Skin epidermis (tissue), 12 donors: ENCODE results near the gene LGALS7B.
A peak's percentile ranks its signal among the peaks of the same experiment; 100 is the strongest.
"Not testable (repeated sequence)": the region's sequence is repeated elsewhere in the genome, so short reads cannot be mapped to it uniquely, and the experiment has no call there.

Experiments
- H3K27ac ChIP-seq, 21 experiments: fragments of 200-600 bp; sonication (generic) in 11 of 21; one replicate each; pipeline ENCODE4 v1.5.0; 2020; ENCODE audit warnings: mild to moderate bottlenecking in 3 of 21, inconsistent platforms in 2 of 21, moderate library complexity in 2 of 21
- H3K4me3 ChIP-seq, 7 experiments: fragments of 200-600 bp; sonication (generic) in 2 of 7; one replicate each; pipeline ENCODE4 v1.5.0; 2020; ENCODE audit warnings: inconsistent platforms in 2 of 7, mild to moderate bottlenecking in 2 of 7, moderate library complexity in 1 of 7

LGALS7B gene

DNA sequence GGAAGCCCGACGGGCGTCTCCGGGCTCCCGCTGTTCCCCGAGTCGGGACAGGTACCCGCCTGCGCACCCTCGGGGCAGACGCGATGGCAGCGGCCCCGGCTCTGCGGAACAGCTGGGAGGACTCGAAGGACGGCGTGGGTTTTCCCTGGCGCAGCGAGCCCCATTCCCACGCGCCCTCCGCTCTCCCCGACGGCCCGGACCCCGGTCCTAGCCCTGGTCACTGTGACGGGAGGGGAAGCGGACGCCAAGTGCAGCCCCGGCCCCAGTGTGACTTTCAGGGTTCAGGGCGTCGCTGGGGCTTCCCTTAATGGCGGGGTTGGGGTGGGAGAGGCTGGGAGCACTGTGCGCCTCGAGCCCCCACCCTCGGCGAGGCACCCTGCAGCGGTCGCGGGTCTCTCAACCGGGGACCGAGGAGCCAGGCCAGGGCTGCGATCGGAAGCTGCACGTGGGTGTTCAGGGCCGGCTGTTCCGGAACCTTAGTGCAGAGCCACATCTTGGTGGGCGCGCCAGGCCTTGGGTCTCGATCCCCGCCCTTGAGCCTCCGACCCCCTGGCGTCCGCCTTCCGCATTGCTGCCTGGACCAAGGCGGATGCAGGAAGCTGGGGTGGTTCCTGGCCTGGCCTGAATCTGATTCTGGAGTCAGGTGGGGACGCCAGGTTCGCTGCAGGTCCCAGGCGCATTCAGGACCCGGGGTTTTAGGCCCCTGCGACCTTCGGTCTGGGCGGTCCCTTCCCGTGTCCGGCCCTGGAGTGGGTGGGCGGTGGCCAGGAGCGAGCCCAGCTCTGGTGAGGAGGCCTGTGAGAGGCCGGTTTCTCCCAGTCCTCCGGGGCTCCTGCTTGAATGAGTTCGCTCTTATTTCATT is 3.5 kb downstream of the LGALS7B start:
- Histone ChIP-seq H3K4me3 (peak overlapping the region; percentile 17 to 34 (median 26)), H3K27ac (peak overlapping the region; percentile 13 to 90 (median 82))

DNA sequence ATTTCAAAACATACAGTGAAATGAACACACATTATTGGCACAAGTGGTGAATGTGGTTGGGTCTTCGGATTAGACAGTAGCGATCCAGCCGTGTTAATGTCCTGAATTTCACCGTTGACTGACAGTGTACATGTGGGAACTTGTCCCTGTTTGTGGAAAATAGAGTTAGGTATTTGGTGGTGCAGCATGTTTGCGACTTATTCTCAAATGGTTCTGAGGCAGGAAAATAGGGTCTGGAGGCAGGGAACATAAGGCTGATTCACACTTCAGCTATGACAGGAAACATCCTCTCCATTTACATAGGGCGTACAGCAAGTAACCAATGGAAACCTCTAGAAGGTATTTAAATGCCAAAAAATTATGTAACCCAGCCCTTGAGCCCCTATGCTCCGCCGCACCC is 4.2 kb downstream of the LGALS7B start:
- H3K27ac ChIP-seq: peak overlapping the region in 16 of 21 experiments; percentile 56 to 90 (median 84)
- no peak overlapping the region for H3K4me3 ChIP-seq

DNA sequence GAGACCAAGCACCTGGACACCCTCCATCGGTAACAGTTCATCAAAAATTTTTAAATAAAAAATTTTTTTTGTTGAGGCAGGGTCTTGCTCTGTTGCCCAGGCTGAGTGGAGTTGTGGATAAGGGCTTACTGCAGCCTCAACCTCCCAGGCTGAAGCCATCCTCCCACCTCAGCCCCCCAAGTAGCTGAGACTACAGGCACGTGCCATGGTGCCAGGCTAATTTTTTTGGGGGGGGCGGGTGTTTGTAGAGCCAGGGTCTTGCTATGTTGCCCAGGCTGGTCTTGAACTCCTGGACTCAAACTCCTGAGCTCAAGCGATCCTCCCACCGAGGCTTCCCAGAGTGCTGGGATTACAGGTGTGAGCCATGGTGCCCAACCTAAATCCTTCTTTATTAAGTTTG is 4.7 kb downstream of the LGALS7B start:
- H3K27ac ChIP-seq: peak overlapping the region in 8 of 21 experiments; percentile 3 to 90 (median 64)

DNA sequence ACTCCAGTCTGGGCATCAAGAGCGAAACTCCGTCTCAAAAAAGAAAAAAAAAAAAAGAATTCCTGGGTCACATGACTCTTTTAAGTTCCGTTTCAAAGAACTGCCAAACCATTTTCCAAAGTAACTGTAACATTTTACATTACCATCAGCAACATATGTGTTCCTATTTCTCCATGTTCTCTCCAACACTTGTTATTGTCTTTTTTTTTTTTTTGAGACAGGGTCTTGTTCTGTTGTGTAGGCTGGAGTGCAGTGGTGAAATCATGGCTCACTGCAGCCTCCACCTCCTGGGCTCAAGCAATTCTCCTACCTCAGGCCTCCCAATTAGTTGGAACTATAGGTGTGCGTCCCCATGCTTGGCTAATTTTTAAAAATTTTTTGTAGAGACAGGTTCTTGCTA is 6.5 kb downstream of the LGALS7B start:
- Histone ChIP-seq H3K27ac (no peak overlapping the region), H3K4me3 (no peak overlapping the region)

More for the DNA sequence above, 4.7 kb downstream of the LGALS7B start:
- H3K4me3 ChIP-seq: no peak overlapping the region

DNA sequence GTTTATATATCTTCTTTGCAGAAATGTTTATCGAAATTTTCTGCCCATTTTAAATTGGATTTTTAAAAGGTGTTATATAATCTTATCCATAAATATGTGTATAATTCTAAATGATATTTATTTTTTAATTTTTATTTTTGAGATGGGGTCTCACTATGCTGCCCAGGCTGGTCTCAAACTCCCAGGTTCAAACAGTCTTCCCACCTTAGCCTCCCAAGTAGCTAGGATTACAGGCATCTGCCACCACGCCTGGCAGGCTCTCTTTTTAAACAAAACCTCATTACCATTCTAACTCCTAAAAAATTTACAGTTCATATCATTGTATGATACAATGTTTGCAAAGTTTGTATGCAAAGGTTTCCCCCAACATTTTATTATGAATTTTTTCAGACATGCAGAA is 7.2 kb downstream of the LGALS7B start:
- H3K4me3 ChIP-seq: no peak overlapping the region
- H3K27ac ChIP-seq: no peak overlapping the region

DNA sequence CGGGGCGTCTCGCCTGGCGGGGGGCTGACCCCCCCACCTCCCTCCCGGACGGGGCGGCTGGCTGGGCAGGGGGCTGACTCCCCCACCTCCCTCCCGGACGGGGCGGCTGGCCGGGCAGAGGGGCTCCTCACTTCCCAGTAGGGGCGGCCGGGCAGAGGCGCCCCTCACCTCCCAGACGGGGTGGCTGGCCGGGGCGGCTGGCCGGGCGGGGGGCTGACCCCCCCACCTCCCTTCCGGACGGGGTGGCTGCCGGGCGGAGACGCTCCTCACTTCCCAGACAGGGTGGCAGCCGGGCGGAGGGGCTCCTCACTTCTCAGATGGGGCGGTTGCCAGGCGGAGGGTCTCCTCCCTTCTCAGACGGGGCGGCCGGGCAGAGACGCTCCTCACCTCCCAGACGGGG is 8.8 kb downstream of the LGALS7B start:
- peak overlapping the region in 4 of 21 experiments; percentile 44 to 57 (median 54) for H3K27ac ChIP-seq

DNA sequence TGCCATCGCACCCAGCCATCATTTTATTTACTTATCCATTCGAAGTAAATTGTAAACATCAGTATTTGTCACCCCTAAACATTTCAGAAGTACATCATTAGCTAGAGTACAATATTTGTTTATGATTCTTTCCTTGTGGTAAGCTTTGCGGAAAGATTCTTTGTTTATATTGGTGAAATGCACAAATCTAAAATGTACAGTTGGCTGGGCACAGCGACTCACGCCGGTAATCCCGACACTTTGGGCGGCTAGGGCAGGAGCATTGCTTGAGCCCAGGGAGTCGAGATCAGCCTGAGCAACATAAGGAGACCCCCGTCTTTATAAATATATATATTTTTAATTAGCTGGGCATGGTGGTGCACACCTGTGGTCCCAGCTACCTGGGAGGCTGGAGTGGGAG is 10.1 kb downstream of the LGALS7B start:
- Histone ChIP-seq H3K27ac (peak overlapping the region in 5 of 21 experiments; percentile 9 to 66 (median 48)), H3K4me3 (no peak overlapping the region)

More for the DNA sequence above, 8.8 kb downstream of the LGALS7B start:
- H3K4me3 ChIP-seq: peak overlapping the region in 2 of 7 experiments; percentile 17 to 26

DNA sequence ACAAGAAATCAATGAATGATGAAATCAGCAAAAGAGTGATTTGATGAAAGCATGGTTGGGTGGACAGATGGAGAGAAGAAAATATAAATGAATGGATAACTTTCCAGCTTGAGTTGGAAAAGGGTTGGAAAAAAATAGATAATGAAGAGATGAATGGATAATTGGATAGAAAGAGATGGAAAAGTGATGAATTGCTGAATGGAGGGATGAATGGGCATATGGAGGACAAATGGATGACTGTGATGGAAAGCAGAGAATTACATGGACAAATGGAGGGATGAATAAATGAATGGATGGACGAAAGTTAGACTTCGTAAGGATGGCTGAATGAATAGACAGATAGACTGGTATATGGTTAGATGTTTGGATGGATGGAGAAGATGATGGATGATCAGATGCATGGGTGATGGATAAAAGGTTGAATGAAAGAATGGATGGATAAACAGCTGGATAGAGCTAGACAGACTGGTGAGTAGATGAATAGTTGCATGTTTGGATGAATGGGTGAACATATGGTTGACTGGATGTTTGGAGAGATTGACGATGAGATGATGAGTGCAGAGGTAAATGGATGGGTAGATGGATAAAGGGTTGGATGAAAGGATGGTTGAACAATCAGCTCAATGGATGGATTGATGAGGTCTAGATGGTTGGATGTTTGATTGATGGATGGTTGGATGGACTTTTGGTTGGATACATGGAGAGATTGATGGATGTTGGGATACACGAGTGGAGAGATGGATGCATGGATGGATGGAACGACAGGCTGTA is 11.8 kb downstream of the LGALS7B start:
- Histone ChIP-seq H3K4me3 (no peak overlapping the region), H3K27ac (no peak overlapping the region)

DNA sequence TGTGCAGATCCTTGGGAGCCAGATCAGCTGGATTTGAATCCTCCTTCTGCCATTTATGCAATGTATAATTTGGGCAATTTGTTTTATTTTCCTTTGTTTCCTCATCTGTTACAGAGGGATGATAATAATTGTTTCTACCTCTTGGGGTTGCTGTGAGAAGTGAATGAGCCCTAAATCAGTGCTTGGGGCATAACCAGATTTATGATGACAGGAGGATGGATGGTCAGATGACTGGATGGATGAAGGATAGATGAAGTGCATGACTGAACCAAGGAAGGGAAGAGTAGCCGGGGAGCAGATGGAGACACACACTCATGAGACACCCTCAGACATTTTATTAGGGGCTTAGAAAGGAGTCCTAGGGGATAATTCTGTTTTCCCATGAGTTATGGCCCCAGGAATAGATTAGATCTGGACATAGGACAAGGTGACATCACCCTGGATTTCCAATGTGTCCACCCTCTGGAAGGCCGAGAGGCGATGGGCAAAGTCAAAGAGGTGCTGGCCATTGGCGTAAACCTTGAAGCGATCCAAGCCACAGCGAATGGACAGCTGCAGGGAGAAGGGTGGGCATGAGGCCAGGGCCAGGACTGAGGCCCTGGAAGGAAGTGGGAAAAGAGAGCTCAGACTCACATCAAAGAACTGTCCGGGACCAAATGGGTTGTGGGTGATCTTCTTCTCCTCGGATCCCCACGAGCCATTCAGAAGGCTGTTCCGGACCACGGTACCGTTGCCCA is 12.5 kb downstream of the LGALS7B start:
- Histone ChIP-seq H3K27ac (no peak overlapping the region), H3K4me3 (no peak overlapping the region)

DNA sequence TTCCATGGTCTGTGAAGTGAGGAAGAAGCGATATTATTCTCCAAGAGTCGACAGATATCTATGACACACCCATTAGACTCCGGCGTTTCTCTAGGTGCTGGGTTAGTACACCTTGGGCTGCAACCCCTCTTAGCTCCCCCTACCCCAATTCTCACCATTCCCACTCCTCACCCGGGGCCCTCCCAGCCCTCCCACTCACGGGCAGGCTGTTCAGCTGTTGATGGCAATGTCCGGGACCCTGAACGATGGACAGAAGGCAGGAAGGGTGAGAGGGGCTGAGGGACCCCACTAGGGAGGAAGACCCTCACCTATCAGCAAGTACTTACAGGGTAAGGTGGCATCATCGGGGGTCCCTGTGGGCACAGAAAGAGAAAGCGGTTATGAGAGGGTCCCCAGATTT is 14.5 kb downstream of the LGALS7B start:
- H3K27ac ChIP-seq: no peak overlapping the region
- H3K4me3 ChIP-seq: no peak overlapping the region

DNA sequence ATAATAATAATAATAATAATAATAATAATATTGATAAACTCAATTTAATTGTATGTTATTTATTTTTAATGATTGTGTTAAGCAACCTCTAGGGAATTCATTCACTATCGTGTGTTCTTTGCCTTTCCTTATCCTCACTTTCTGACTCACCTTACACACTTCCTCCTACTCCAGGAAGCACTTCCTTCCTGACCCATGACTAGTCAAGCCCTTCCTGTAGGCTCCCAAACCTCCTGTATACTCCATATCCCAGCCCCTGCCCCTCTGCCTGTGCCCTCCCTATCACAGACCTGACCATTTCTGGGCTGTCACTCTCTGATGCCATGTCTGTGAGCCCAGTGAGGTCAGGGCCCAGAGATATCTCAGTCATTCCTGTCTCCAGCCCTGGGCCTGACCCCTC is 16.2 kb downstream of the LGALS7B start:
- Histone ChIP-seq H3K4me3 (no peak overlapping the region), H3K27ac (peak overlapping the region in 1 of 21 experiments; percentile 5)

DNA sequence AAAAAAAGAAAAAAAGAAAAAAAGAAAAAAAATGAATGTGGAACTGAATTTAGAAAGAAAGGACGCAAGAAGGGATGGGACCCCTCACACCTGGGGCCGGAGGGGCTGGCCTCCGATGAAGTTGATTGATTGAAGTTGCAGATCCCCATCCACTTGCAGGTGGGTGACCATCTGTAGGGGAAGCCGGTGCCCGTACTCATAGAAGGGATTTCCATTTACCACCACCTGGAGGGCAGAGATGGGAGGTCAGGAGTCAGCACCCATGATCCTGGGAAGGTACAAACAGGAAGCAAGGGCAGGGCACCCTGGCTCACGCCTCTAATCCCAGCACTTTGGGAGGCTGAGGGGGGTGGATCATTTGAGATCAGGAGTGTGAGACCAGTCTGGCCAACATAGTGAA is 17.4 kb downstream of the LGALS7B start:
- H3K4me3 ChIP-seq: no peak overlapping the region
- no peak overlapping the region for H3K27ac ChIP-seq

DNA sequence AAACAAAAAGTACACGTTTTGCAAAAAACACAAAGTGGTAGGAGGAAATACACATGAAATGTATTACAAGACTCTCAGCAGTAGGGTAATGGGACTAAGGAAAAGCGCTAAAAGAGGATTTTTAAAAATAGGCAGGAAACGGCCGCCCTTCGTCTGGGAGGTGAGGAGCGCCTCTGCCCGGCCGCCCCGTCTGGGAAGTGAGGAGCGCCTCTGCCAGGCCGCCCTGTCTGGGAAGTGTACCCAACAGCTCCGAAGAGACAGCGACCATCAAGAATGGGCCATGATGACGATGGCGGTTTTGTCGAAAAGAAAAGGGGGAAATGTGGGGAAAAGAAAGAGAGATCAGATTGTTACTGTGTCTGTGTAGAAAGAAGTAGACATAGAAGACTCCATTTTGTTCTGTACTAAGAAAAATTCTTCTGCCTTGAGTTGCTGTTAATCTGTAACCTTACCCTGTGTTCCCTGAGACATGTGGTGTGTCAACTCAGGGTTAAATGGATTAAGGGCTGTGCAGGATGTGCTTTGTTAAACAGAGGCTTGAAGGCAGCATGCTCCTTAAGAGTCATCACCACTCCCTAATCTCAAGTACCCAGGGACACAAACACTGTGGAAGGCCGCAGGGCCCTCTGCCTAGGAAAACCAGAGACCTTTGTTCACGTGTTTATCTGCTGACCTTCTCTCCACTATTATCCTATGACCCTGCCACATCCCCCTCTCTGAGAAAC is 18.5 kb downstream of the LGALS7B start:
- H3K27ac ChIP-seq, H3K4me3 ChIP-seq: not testable (repeated sequence)

DNA sequence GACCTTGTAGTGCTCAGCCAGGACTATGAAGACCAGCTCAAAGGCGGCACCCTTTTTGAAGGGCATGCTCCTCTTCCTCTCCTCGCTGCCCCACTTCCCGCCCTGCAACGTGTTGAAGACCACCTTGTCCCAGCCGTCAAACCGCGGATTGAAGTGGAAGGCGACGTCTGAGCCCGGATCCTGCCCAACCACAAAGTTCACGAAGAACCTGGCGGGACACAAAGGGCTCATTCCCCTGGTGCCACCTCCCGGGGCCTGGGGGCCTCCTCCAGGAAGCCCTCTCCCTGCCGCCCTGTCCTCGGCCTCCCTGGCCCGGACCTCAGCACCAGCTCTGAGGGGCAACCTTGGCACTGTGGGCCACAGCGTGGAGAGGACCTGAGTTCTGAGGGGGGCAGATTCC is 19.7 kb downstream of the LGALS7B start:
- no peak overlapping the region for H3K4me3 ChIP-seq
- no peak overlapping the region for H3K27ac ChIP-seq

DNA sequence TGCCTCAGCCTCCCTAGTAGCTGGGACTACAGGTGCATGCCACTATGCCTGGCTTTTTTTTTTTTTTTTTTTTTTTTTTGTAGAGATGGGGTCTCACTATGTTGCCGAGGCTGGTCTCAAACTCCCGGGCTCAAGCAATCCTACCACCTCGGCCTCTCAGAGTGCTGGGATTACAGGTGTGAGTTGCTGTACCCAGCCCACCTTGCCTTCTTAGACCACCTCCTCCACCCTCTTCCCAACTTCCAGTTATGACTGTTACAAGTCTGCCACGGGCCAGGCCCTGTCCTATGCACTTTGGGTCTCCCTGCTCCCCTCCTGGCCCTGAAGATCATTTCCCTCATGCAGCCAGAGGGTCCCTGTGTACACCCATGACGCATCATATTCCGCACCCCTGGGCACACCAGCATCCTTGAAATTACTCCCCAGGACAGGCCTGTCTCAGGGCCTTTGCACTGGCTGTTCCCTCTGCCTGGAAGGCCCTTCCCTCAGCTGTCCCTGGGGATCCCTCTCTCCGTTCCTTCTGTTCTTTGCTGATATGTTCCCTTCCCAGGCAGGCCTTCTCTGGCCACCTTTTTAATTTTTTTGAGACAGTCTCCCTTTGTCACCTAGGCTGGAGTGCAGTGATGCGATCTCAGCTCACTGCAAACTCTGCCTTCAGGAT is 20.7 kb downstream of the LGALS7B start:
- H3K27ac ChIP-seq: no peak overlapping the region
- no peak overlapping the region for H3K4me3 ChIP-seq

DNA sequence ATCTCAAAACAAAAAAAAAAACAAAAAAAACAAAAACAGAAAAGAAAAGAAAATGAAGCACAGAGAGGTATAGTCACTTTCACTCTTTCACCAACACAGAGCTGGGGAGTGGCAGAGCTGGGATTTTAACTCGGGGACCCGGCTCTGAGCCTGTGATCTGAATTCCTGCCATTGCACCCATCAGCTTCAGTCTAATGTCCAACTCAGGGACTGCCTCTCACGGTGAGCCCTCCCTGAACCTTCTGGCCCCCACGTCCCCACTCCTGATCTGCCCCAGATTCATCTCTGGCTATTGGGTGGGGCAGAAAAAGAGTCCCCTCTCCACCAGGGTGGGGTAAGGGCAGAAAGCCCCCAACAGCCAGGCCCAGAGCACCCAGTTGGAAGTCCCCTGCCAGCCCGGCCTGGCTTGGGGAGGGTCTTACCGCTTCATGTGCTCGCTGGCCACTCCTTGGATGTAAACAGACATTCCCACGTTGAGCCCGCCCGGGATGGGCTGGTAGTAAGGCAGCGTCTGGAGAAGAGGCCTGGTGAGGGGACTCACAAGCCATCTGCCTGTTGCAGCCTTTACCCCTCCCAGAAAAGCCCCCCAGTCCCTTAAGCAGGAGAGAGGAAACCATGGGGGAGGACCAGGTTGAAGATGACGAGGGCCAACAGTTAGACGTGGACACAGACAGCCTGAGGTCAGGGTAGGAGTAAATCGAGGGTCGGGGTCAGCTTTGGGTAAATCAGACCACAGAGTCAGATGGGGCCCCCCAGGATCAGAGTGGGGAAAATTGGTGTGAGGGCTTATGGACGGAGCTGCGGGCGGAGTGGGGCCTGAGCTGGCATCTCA is 23.2 kb downstream of the LGALS7B start:
- H3K27ac ChIP-seq: no peak overlapping the region
- no peak overlapping the region for H3K4me3 ChIP-seq

DNA sequence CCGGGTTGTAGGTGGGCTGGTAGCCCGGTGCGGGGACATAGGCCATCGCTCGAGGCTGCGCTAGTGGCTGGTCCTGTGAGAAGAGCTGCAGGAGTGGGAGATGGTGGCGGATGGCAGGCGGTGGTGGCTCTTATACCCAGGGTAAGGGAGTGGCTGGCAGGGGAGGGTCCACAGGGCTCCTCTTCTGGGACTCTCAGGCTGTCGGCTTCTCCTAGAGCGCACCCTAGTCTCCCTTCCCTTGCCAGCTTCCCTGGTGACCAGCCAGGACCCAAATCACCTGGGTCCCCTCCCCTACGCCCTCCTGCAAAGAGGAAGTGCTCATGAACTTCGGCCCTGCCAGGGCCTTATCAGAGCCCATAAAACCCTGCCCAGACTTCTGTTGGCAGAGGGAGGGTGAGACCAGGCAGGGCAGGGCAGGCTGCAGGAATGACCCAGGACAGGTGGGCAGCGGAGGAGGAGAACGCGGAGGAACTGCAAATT is 23.9 kb downstream of the LGALS7B start, which contains the start of gene LGALS4:
Gene LGALS4 (minus strand): TSS at position 105 of the 480 bp plus-strand sequence. CDS start 59 bp downstream, at position 46.
- no peak within 1 kb of the TSS for H3K27ac ChIP-seq
- H3K4me3 ChIP-seq: no peak within 1 kb of the TSS

DNA sequence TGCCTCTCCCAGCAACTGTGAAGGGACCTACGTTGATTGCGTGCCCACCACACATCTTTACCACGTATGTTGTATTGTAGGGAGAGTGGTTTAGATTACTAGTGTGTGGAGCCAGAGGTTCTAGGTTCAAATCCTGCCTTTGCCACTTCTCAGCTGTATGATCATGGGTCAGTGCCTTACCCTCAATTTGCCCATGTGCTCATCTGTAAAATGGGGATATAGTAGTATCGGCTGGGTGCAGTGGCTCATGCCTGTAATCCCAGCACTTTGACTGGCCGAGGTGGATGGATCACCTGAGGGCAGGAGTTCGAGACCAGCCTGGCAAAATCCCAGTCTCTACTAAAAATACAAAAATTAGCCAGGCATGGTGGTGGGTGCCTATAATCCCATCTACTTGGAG is 24.3 kb downstream of the LGALS7B start:
- no peak overlapping the region for H3K27ac ChIP-seq

More for the DNA sequence above, 24.3 kb downstream of the LGALS7B start:
- no peak overlapping the region for H3K4me3 ChIP-seq
